Uterus (tissue), 2 donors: ENCODE data around the gene PARP1.

Source experiments
- CTCF ChIP-seq, 4 experiments: fragments of 200-600 bp in 2 of 4; fragments of 450-650 bp in 2 of 4; sonication (generic) in 2 of 4; IDR thresholded peaks; one replicate each; pipeline ENCODE4 v1.5.1; 2016 to 2019; ENCODE audit warnings: antibody characterized with exemption in 4 of 4, mild to moderate bottlenecking in 2 of 4, moderate library complexity in 1 of 4
- POLR2A ChIP-seq, 2 donors: fragments of 450-650 bp; IDR thresholded peaks; one replicate each; pipeline ENCODE4 v1.6.1; 2016; ENCODE audit warnings: antibody characterized with exemption in 2 of 2, mild to moderate bottlenecking in 1 of 2, moderate library complexity in 1 of 2

GRCh38 chr1:226349801-226350518, 57.9 kb downstream of the PARP1 start:
- TF ChIP-seq CTCF (IDR thresholded peaks at IDR 0.05) (no peak), POLR2A (IDR thresholded peaks at IDR 0.05) (no peak)
